Astrocyte of the cerebellum (primary cell): Measurements from ENCODE around the gene PPP6R3.
A peak's percentile ranks its signal among the peaks of the same experiment; 100 is the strongest.
"Not testable (repeated sequence)": the region's sequence is repeated elsewhere in the genome, so short reads cannot be mapped to it uniquely, and the experiment has no call there.

Experiments used
- DNase-seq: peaks from one replicate; pipeline ENCODE4 v3.0.0-alpha.2; 2011; ENCODE audit warnings: low read depth
- H3K4me3 ChIP-seq: 2 replicates; pipeline ENCODE4 v1.5.1; 2011; ENCODE audit warnings: mild to moderate bottlenecking, low read depth, low read length, moderate library complexity
- CTCF ChIP-seq: IDR thresholded peaks from 2 replicates; pipeline ENCODE4 v1.5.1; 2012; ENCODE audit warnings: low read length, low read depth, moderate library complexity, mild to moderate bottlenecking; ENCODE audit errors: missing control alignments
- in situ Hi-C: cut with HindIII; loops from 2 replicates; pipeline ENCODE4 v1.10.0; 2017; ENCODE audit warnings: low sequenced_read_pairs

Gene PPP6R3

GRCh38 chr11:68601147-68601546, 140.6 kb downstream of the PPP6R3 start:
- DNase-seq = no peak
- no peak for TF ChIP-seq CTCF
- H3K4me3 ChIP-seq = no peak overlapping the region
- in situ Hi-C loops = no loop called here

- in situ Hi-C loops = no loop called here
- DNase-seq = no peak
- TF ChIP-seq CTCF = no peak
- H3K4me3 ChIP-seq = no peak overlapping the region
Observed at GRCh38 chr11:68609761-68610160, 149.2 kb downstream of the PPP6R3 start.

- H3K4me3 ChIP-seq = no peak overlapping the region
- DNase-seq = no peak
- TF ChIP-seq CTCF = peak; percentile 47
- in situ Hi-C loops = no loop called here
Observed at GRCh38 chr11:68610452-68611116, 150.0 kb downstream of the PPP6R3 start.

- DNase-seq = no peak
- H3K4me3 ChIP-seq = no peak overlapping the region
- TF ChIP-seq CTCF = no peak
- in situ Hi-C loops = no loop called here
Observed at GRCh38 chr11:68615657-68616056, 155.1 kb downstream of the PPP6R3 start.

- in situ Hi-C loops = no loop called here
- no peak for TF ChIP-seq CTCF
- no peak overlapping the region for H3K4me3 ChIP-seq
- no peak for DNase-seq
Observed at GRCh38 chr11:68617925-68618809, 157.6 kb downstream of the PPP6R3 start.

GRCh38 chr11:68621826-68622225, 161.3 kb downstream of the PPP6R3 start:
- in situ Hi-C loops = no loop called here
- H3K4me3 ChIP-seq = no peak overlapping the region
- TF ChIP-seq CTCF = no peak
- DNase-seq = no peak

- DNase-seq, in situ Hi-C loops, H3K4me3 ChIP-seq: not testable (repeated sequence)
Observed at GRCh38 chr11:68623706-68624105, 163.2 kb downstream of the PPP6R3 start.

- not testable (repeated sequence) for H3K4me3 ChIP-seq, DNase-seq
- in situ Hi-C loops = loop anchor here (25.0 kb wide), 2 partner anchors 287 to 462 kb away; partner anchors contain the start of genes IGHMBP2 and MRPL21
Observed at GRCh38 chr11:68625069-68625468, 164.5 kb downstream of the PPP6R3 start.

GRCh38 chr11:68626236-68626635, 165.7 kb downstream of the PPP6R3 start:
- not testable (repeated sequence) for DNase-seq, H3K4me3 ChIP-seq
- in situ Hi-C loops = loop anchor here (25.0 kb wide), 2 partner anchors 286 to 461 kb away; partner anchors contain the start of genes IGHMBP2 and MRPL21

- not testable (repeated sequence) for DNase-seq
- in situ Hi-C loops = loop anchor here (25.0 kb wide), 2 partner anchors 283 to 458 kb away; partner anchors contain the start of genes IGHMBP2 and MRPL21
Observed at GRCh38 chr11:68628837-68629236, 168.3 kb downstream of the PPP6R3 start.

More at GRCh38 chr11:68628837-68629236, 168.3 kb downstream of the PPP6R3 start:
- H3K4me3 ChIP-seq = not testable (repeated sequence)
